HG03354 (cell line): ENCODE results near the gene RXFP3.
"Not testable (repeated sequence)": the region's sequence is repeated elsewhere in the genome, so short reads cannot be mapped to it uniquely, and the experiment has no call there.

Experiments
- ATAC-seq: cut with Tn5 transposase; IDR thresholded peaks from one replicate; pipeline ENCODE4 v1.9.1; 2021; ENCODE audit warnings: mild to moderate bottlenecking; ENCODE audit not compliant: unreplicated experiment, poor library complexity, severe bottlenecking

Gene RXFP3

GRCh38 chr5:33933723-33934169 lies 2.4 kb upstream of the RXFP3 start:
- ATAC-seq: peak; percentile 85

GRCh38 chr5:33934176-33934575 lies 2.0 kb upstream of the RXFP3 start:
- ATAC-seq: peak; percentile 26

GRCh38 chr5:33936004-33936380 lies 194 bp upstream of the RXFP3 start:
- ATAC-seq: peak; percentile 45

GRCh38 chr5:33937017-33937706 lies 976 bp downstream of the RXFP3 start:
- no peak for ATAC-seq

- no peak for ATAC-seq
These were observed 1.7 kb downstream of the RXFP3 start for GRCh38 chr5:33937707-33938506.

GRCh38 chr5:33938507-33938796 lies 2.3 kb downstream of the RXFP3 start:
- ATAC-seq: no peak

- no peak for ATAC-seq
These were observed 2.7 kb downstream of the RXFP3 start for GRCh38 chr5:33938881-33939280.

- ATAC-seq: no peak
These were observed 3.5 kb downstream of the RXFP3 start for GRCh38 chr5:33939556-33940262.

- no peak for ATAC-seq
These were observed 4.9 kb downstream of the RXFP3 start for GRCh38 chr5:33941090-33941489.

- ATAC-seq: no peak
These were observed 8.5 kb downstream of the RXFP3 start for GRCh38 chr5:33944543-33945132.

GRCh38 chr5:33952175-33952574 lies 16.0 kb downstream of the RXFP3 start:
- ATAC-seq: not testable (repeated sequence)

- ATAC-seq: no peak
These were observed 21.5 kb downstream of the RXFP3 start for GRCh38 chr5:33957577-33958150.

GRCh38 chr5:33958176-33958575 lies 22.0 kb downstream of the RXFP3 start:
- no peak for ATAC-seq

GRCh38 chr5:33964132-33964700 lies 28.0 kb downstream of the RXFP3 start:
- no peak for ATAC-seq

GRCh38 chr5:33966805-33967204 lies 30.6 kb downstream of the RXFP3 start:
- no peak for ATAC-seq

- ATAC-seq: no peak
These were observed 32.2 kb downstream of the RXFP3 start for GRCh38 chr5:33968211-33969005.

GRCh38 chr5:33969572-33970452 lies 33.6 kb downstream of the RXFP3 start:
- peak; percentile 84 for ATAC-seq

- no peak for ATAC-seq
These were observed 37.1 kb downstream of the RXFP3 start for GRCh38 chr5:33973271-33973670.
